MV-4-11 (cell line): Measurements from ENCODE around the gene HS6ST3.

ENCODE experiments used
- DNase-seq: peaks from one replicate; lab custom pipeline; 2025; lab: John Stamatoyannopoulos, UW

HS6ST3 gene

GRCh38 chr13:96540670-96541069, 450.8 kb downstream of the HS6ST3 start:
- no peak for DNase-seq

GRCh38 chr13:96542986-96543385, 453.1 kb downstream of the HS6ST3 start:
- no peak for DNase-seq

GRCh38 chr13:96544957-96545356, 455.1 kb downstream of the HS6ST3 start:
- no peak for DNase-seq

- no peak for DNase-seq
Observed at GRCh38 chr13:96546463-96546862, 456.6 kb downstream of the HS6ST3 start.

- no peak for DNase-seq
Observed at GRCh38 chr13:96551546-96551945, 461.6 kb downstream of the HS6ST3 start.

- DNase-seq: no peak
Observed at GRCh38 chr13:96552559-96552958, 462.7 kb downstream of the HS6ST3 start.

GRCh38 chr13:96553796-96554195, 463.9 kb downstream of the HS6ST3 start:
- DNase-seq: no peak

GRCh38 chr13:96573563-96573962, 483.7 kb downstream of the HS6ST3 start:
- DNase-seq: no peak

GRCh38 chr13:96575423-96576320, 485.8 kb downstream of the HS6ST3 start:
- no peak for DNase-seq

- DNase-seq: no peak
Observed at GRCh38 chr13:96581741-96582140, 491.8 kb downstream of the HS6ST3 start.

GRCh38 chr13:96615252-96615651, 525.3 kb downstream of the HS6ST3 start:
- DNase-seq: no peak

- no peak for DNase-seq
Observed at GRCh38 chr13:96617528-96617927, 527.6 kb downstream of the HS6ST3 start.

- no peak for DNase-seq
Observed at GRCh38 chr13:96621634-96622183, 531.8 kb downstream of the HS6ST3 start.

- DNase-seq: no peak
Observed at GRCh38 chr13:96629331-96629730, 539.4 kb downstream of the HS6ST3 start.

GRCh38 chr13:96632536-96633320, 542.8 kb downstream of the HS6ST3 start:
- no peak for DNase-seq

GRCh38 chr13:96636001-96636709, 546.2 kb downstream of the HS6ST3 start:
- DNase-seq: no peak

GRCh38 chr13:96637039-96637438, 547.1 kb downstream of the HS6ST3 start:
- DNase-seq: no peak

GRCh38 chr13:96646101-96646500, 556.2 kb downstream of the HS6ST3 start:
- DNase-seq: no peak

GRCh38 chr13:96646515-96647211, 556.8 kb downstream of the HS6ST3 start:
- DNase-seq: no peak

GRCh38 chr13:96650301-96650886, 560.5 kb downstream of the HS6ST3 start:
- DNase-seq: no peak

- DNase-seq: no peak
Observed at GRCh38 chr13:96651598-96651997, 561.7 kb downstream of the HS6ST3 start.
